Measurements from ENCODE around the gene CNN2. TPM values are rescaled to one million over a fixed set of nuclear protein-coding genes. Genes with fewer than 3 reads are reported as not detected.

CNN2 gene
- total RNA-seq, 2 donors from 2014 or later, result 108 to 132 TPM

GRCh38 chr19:1079566-1080111 is 53.2 kb downstream of the CNN2 start:
- Histone ChIP-seq H3K36me3 (no peaks in the 10 kb centered on the region), H3K4me3 (no peak overlapping the region), H3K9ac (ENCODE audit: low read depth in 2 of 2, low read length in 2 of 2) (no peak overlapping the region), H3K27ac (no peak overlapping the region), H3K4me1 (peaks cover 9% of the 10 kb centered on the region), H3K27me3 (no peaks in the 10 kb centered on the region), H3K9me3 (no peaks in the 10 kb centered on the region)
- intact Hi-C loops (cut with DNase I), result no loop called here
- DNase-seq, result peak; percentile 39
- TF ChIP-seq CTCF (IDR thresholded peaks at IDR 0.05), result no peak

- Histone ChIP-seq H3K9me3 (no peaks in the 10 kb centered on the region), H3K27me3 (no peaks in the 10 kb centered on the region), H3K9ac (ENCODE audit: low read depth in 2 of 2, low read length in 2 of 2) (no peak overlapping the region), H3K4me1 (peaks cover 4% of the 10 kb centered on the region), H3K4me3 (no peak overlapping the region), H3K27ac (no peak overlapping the region), H3K36me3 (no peaks in the 10 kb centered on the region)
- DNase-seq, result no peak
- intact Hi-C loops (cut with DNase I), result no loop called here
- TF ChIP-seq CTCF (IDR thresholded peaks at IDR 0.05), result no peak
Observed at GRCh38 chr19:1080360-1081161, 54.2 kb downstream of the CNN2 start.

GRCh38 chr19:1081301-1082164 is 55.1 kb downstream of the CNN2 start:
- H3K9me3 ChIP-seq, result no peaks in the 10 kb centered on the region
- H3K27me3 ChIP-seq, result no peaks in the 10 kb centered on the region
- H3K4me3 ChIP-seq, result peak overlapping the region; percentile 11
- no peak for TF ChIP-seq CTCF (IDR thresholded peaks at IDR 0.05)
- intact Hi-C loops (cut with DNase I), result no loop called here
- H3K36me3 ChIP-seq, result no peaks in the 10 kb centered on the region
- no peak for DNase-seq
- H3K4me1 ChIP-seq, result peaks cover 4% of the 10 kb centered on the region
- H3K27ac ChIP-seq, result no peak overlapping the region
- no peak overlapping the region for H3K9ac ChIP-seq (ENCODE audit: low read depth in 2 of 2, low read length in 2 of 2)

GRCh38 chr19:1082165-1082927 is 55.9 kb downstream of the CNN2 start:
- H3K27me3 ChIP-seq, result no peaks in the 10 kb centered on the region
- H3K9ac ChIP-seq (ENCODE audit: low read depth in 2 of 2, low read length in 2 of 2), result peak overlapping the region; percentile 68 to 78
- peak; percentile 96 for DNase-seq
- peak overlapping the region; percentile 42 for H3K4me3 ChIP-seq
- H3K36me3 ChIP-seq, result no peaks in the 10 kb centered on the region
- H3K9me3 ChIP-seq, result no peaks in the 10 kb centered on the region
- H3K4me1 ChIP-seq, result peaks cover 4% of the 10 kb centered on the region
- peak overlapping the region; percentile 59 for H3K27ac ChIP-seq
- intact Hi-C loops (cut with DNase I), result no loop called here
- no peak for TF ChIP-seq CTCF (IDR thresholded peaks at IDR 0.05)
